D721Med (cell line): ENCODE results near the gene GRID2.
A peak's percentile ranks its signal among the peaks of the same experiment; 100 is the strongest.

Experiments used
- DNase-seq: peaks from one replicate; pipeline ENCODE4 v3.0.0; 2011; ENCODE audit warnings: low spot score; ENCODE audit not compliant: insufficient read length
- FAIRE-seq: peaks from 2 replicates; lab custom pipeline; 2011; peaks lifted over from hg19 to GRCh38; lab: Jason Lieb, UNC
- CTCF ChIP-seq: IDR thresholded peaks from 2 replicates; pipeline ENCODE4 v1.5.1; 2012; ENCODE audit warnings: mild to moderate bottlenecking, control low read depth; ENCODE audit not compliant: insufficient read depth; ENCODE audit errors: missing control alignments

Gene GRID2

GRCh38 chr4:92497141-92497540 is 193.4 kb downstream of the GRID2 start:
- no peak for DNase-seq
- TF ChIP-seq CTCF, result no peak
- peak; percentile 90 for FAIRE-seq

- no peak for DNase-seq
- no peak for TF ChIP-seq CTCF
- FAIRE-seq, result no peak
These were observed 197.7 kb downstream of the GRID2 start for GRCh38 chr4:92501456-92501855.

GRCh38 chr4:92506933-92507332 is 203.2 kb downstream of the GRID2 start:
- no peak for DNase-seq
- TF ChIP-seq CTCF, result no peak
- FAIRE-seq, result no peak

- no peak for FAIRE-seq
- DNase-seq, result no peak
- no peak for TF ChIP-seq CTCF
These were observed 210.9 kb downstream of the GRID2 start for GRCh38 chr4:92514627-92515026.

- FAIRE-seq (no peak), DNase-seq (no peak)
- no peak for TF ChIP-seq CTCF
These were observed 212.7 kb downstream of the GRID2 start for GRCh38 chr4:92516450-92516849.

GRCh38 chr4:92519727-92520126 is 216.0 kb downstream of the GRID2 start:
- no peak for FAIRE-seq
- no peak for DNase-seq
- no peak for TF ChIP-seq CTCF

- FAIRE-seq (no peak), DNase-seq (no peak)
- no peak for TF ChIP-seq CTCF
These were observed 216.8 kb downstream of the GRID2 start for GRCh38 chr4:92520563-92520962.
